GM19438 (cell line): ENCODE results near the gene LCK.
A peak's percentile ranks its signal among the peaks of the same experiment; 100 is the strongest.

ENCODE experiments used
- ATAC-seq: cut with Tn5 transposase; IDR thresholded peaks from one replicate; pipeline ENCODE4 v1.9.1; 2021; ENCODE audit warnings: low read depth; ENCODE audit not compliant: unreplicated experiment

LCK gene

DNA sequence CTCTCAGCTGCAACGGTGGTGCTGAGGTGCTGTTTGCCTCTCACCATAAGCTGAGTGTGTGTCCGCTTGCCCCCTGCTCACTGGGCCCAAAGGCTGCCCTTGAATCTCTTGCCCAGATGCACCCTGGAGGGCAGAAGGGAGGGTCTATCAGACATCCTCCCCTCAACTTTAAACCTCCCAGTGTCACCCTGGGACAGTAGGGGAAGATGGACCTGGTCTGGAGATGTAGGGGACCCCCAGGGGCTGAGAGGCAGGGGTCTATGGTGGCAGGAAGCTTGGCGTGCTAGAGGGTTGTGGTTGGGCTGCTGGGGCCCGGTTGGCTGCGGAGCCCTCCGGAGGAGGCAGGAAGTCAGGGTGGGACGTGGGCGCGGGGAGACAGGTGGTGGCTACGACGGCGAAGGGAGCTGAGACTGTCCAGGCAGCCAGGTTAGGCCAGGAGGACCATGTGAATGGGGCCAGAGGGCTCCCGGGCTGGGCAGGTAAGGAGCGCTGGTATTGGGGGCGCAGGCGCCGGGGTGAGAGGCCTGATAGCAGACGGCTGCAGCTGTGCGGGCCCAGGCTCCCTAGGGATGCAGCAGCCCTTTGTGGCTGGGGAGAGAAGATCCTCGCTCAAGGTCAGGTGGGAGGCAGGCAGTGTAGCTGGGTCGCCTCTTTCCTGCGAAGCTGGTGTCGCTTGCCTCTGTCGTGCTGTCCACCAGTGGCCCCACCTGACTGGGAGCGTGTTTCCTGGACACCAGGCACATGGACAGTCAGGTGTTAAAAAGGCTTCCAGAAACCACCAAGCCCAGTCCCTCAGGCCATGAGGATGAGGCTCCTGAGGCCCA is at the start of gene LCK:
TSS of gene LCK (plus strand) at position 373 of the 824 bp plus-strand sequence. CDS start 23,065 bp downstream, outside the sequence.
- no peak for ATAC-seq

DNA sequence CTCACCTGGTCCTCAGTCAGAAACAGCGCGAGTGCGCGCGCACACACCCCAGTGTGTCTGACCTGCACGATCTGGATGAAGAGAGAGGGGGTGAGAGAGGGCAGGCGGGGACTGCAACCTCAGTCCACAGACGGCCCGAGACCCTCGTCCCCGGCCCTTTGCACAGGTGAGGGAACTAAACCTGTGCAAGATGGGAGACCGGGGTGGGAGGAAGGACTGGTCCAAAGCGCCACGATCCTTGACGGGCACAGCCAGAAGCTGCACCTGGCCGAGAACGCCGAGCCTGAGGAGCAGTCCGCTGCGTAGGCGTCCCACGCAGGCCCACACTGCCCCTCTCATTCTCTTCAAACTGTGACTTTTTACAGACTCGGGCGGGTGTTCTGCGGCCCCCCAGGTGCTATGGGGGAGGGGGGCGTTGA is 46.1 kb upstream of the LCK start:
- ATAC-seq: no peak

DNA sequence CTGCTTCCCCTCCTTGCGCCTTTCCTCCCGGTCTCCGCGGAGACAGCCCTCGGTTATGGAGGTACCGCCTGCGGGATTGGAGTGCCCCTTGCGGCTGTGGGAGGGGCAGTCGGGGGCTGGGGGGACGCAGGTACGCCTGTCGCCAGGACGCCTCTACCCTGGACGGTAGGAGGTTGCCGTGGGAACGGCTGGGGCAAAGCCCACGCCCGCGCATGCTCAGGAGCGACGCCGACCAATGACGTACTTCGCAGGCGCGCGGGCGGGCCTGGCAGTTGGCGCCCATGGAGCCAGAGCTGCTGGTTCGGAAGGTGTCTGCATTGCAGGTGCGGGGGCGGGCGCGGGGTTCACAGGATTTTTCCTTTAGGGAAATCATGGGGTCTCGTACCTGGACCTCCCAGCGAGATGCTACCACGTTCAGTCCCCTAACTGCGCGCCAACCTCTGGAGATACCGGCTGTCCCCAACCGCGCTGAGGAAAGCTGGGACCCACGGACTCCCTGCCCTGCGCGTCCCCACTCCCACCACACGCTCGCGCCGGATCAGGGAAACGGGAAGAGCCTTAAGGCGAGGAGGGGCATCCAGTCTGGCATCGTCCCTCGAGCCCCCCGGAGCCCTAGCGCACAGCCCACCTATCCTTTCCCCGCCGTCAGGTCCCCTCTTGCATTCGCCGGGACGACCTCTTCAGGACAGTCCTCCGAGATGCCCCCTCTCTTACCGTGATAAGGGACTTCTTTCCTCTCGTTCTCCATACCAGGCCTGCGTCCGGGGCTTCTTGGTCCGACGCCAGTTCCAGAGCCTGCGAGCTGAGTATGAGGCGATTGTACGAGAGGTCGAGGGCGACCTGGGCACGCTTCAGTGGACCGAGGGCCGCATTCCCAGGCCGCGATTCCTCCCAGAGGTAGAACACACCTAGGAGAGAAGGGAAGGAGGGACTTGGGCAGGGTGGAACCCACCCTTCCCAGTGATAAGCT is 45.4 kb upstream of the LCK start, which contains the start of gene IQCC:
TSS of gene IQCC (plus strand) at position 271 of the 970 bp plus-strand sequence. CDS start at position 282, 11 bp downstream.
- no peak for ATAC-seq

DNA sequence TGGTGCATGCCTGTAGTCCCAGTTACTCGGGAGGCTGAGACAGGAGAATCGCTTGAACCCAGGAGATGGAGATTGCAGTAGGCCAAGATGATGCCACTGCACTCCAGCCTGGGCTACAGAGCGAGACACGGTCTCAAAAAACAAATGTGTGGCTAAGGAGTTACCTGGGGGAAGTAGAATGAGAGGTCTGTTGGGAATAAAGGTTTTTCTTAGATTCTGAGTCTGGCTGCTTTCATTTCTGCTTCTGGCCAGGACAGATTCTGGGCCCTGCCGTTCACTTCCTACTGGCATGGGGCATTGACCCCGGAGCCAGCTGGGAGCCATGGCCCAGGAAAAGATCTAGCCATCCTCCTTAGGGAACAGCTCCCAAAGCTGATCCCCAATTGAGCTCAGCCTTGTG is 42.6 kb upstream of the LCK start:
- no peak for ATAC-seq

DNA sequence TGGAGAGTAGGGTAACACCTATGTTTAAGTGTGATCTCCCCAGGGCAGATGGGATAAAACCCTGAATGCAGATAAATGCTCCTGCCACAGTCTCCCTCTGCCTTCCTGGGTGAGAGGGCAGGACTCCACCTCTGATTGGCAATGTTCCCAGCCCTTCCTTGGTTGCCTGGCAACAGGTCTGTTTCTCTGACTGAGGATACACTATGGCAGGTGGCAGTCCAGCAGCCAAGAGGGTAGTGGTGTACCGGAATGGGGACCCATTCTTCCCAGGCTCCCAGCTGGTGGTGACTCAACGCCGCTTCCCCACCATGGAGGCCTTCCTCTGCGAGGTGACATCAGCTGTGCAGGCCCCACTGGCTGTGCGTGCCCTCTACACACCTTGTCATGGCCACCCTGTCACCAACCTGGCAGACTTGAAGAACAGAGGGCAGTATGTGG is 42.2 kb upstream of the LCK start, which contains the start of gene DCDC2B:
TSS of gene DCDC2B (plus strand) at position 199 of the 438 bp plus-strand sequence. CDS start at position 204, 5 bp downstream.
- ATAC-seq: no peak

DNA sequence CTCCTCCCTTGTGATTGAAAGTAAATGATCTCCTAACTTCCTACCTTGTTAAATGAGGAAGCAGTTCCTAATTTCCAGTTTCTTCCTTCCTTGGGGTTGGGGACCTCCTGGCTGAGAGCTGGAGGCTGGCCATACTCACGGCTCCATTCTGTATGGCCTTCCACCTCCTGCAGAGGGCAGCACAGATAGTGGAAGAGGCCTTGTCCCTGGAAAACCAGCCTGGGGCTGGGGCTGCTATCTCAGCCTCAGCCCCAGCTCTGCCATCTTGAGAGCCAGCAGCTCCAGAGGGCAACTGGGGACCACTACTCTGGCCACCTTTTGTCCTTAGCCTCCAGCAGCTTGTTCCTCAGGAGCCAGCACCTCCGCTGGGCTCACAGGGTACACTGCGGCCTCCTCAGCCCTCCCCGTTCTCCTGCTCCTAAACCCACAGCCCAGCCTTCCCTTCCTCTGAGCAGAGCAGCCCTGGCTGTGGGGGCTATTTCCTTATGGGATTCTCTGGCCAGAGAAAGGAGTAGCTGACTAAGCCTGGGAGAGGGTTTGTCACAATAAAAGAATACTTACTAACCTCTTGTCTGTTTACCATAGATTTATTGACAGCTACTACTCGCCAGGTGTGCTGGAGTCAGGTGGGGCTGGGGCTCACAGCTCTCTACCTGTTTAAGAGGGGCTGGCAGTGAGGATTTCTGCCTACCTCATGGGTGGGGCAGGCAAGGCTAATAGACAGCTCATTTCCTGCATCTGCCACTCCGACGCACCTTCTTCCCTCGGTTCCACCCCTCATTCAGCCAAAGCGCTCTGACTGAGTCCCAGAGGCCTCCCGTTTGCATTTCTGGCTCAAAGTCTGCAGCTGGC is 35.2 kb upstream of the LCK start:
- no peak for ATAC-seq

DNA sequence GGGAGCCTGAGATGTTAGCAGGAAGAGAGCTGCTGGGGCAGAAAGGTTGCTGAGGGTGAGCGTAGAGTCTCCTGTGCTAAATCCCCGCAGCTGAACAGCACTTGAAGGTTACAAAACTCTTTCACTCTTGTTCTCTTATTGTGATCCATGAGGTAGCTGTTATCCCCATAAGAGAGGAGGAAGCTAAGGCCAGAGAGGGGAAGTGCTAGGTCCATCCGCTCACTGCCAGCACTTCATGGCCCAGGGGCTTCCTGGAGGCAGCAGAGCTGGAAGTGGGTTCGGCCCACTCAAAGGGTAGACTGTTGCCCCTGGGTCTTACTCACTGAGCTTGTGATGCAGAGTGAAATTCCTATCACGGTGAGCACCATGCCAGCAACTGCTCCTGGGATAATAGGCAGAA is 34.5 kb upstream of the LCK start:
- ATAC-seq: no peak

DNA sequence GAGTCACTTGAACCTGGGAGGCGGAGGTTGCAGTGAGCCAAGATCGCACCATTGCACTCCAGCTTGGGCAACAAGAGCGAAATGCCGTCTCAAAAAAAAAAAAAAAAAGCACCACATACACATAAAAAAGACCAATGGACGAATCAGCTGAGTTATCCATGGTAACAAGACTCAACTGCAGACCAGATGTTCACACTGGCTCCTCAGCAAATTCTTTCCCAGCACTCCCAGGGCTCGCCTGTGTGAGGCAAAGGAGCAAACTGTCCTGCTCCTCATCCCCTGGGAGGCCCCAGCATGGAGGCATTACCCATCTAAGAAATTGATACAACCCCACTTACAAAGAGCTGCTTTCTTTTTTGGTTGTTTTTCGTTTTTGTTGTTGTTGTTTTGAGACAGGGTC is 32.0 kb upstream of the LCK start:
- no peak for ATAC-seq

DNA sequence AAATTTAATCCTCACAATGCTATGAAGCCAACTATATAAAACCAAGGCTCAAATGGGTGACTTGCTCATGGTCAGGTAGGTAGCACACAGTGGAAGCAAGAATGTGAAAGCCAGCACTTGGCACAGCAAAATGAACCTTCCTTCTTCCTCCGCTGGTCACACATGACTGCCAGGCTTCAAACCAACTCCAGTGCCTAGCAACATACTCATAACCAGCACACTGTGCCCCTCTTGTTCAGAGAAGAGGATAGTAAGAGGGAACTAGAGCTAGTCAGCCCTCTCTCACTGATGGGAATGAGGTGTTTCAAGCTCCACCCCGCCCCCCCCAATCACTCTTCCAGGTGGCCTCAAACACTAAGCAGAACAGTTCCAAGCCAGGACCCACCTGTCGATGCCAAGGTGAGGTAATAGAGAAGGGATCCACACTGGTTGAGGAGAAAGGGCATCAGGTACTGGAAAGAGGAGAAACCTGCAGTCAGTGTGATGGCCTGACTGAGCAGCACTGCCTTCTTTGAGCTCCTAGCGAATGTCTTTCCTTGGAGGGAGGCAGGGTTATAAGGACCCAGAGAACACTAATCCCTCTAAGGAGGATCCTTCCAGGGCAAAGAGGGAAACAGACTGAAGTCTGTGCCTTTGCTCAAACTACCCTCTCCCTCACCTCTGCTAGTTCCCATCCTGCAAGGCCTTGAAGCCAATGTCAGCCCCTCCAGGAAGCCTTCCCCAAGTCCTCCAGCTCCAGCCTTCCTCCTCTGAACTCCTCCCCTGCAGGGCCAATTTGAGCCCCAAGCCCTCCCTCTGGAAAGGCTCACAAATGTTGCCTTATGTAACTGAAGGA is 30.1 kb upstream of the LCK start:
- ATAC-seq: no peak

DNA sequence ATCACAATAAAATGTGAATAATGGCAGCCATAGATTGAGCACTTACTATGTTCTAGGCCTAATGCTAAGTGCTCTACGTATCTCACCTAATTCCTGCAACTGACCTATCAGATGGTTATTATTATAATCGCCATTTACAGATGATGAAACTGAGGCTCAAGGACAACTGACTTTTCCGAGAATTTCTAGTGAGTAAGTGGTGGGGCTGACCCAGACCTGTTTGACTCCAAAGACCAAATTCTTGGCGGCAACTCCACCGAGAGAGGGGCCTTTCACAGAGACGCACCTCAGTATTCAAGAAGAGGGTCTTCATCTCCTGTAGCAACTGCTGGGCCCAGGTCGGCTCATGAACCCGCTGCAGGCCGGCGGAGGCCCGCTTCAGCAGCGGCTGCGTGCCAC is 29.5 kb upstream of the LCK start:
- ATAC-seq: no peak

DNA sequence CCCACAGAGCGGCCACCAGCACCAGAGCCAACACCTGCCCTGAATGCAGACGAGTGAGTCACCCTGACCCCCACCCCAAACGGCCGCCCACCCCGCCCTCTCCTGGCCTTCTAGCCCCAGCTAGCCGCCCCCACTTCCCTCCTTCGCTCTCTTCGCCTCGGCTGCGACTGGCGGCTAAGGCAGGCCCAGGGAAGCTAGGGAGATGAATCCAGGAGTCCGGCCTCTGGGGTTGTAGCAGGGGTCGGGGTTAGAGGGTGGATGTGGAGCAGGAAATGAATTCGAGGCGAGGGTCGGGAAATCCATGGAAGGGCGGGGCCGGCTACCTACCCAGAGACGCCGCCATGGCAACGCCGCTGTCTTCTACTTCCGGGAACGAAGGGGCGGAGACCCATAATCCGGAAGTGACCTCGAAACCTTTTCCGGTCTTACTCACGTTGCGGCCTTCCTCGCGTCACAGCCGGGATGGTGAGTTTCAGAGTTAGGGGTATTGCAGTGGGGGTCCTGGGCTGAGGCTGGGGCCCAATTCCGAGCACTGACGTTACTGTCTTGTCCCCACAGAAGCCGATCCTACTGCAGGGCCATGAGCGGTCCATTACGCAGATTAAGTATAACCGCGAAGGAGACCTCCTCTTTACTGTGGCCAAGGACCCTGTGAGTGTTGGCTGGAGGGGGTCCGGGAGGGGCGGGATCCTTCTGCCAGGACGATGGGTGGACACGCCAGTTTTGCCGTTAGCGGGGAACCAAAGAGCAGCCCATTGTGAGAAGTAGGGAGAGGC is 28.9 kb upstream of the LCK start, which contains the start of the genes EIF3I and TMEM234:
TSS of gene EIF3I (plus strand) at position 428 of the 776 bp plus-strand sequence. CDS start at position 463, 35 bp downstream.
TSS of gene TMEM234 (minus strand) at position 374 of the 776 bp plus-strand sequence. CDS start at position 343, 31 bp downstream.
- ATAC-seq: peak; percentile 94

DNA sequence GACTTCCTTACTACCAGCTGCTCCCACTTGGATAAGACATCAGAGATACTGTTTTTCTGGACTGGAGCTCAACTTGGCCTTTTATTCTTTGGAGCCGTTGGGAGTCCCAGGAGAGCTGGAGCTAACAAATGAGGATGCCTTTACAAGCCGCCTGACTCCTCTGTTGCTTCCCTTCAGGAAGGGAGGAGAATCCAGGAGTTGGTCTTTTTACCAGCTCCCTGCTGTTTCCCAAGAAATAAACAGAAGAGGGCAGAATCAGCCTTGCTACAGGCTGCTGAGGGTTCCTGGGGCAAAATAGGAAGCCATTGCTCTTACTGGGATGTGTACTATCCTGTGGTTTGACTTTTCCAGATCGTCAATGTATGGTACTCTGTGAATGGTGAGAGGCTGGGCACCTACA is 27.4 kb upstream of the LCK start:
- ATAC-seq: no peak

DNA sequence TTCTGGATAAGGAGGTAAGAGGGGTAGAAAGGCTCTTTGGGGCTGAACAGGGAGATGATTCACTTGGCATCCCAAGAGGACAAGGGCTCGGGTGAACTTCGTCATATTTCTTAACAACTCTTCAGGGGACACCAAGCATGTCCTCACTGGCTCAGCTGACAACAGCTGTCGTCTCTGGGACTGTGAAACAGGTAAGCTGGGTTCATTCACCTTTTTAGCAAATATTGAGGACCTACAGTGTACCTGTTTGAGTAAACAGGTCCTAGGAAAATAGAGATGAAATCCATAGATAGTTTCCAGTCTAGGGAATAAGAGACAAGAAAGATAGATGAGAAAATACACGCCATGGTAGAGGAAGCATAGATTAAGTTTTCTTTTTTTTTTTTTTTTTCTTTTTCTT is 26.8 kb upstream of the LCK start:
- ATAC-seq: no peak

DNA sequence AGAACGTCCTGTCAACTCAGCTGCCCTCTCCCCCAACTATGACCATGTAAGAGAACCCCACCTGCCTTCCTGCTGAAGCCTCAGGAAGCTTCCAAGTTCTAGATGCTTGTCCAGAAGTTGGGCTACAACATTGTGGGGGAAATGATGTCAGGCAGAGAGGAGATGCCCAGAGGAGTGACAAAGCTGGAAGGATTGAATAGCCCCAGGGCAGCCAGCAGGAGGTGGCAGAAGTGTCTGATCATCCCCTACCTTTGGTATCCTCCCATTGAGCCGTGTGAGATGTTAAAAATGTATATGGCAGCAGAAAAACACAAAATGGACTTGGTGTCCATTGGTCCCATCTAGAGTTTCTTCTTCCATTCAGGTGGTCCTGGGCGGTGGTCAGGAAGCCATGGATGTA is 22.3 kb upstream of the LCK start:
- ATAC-seq: no peak

DNA sequence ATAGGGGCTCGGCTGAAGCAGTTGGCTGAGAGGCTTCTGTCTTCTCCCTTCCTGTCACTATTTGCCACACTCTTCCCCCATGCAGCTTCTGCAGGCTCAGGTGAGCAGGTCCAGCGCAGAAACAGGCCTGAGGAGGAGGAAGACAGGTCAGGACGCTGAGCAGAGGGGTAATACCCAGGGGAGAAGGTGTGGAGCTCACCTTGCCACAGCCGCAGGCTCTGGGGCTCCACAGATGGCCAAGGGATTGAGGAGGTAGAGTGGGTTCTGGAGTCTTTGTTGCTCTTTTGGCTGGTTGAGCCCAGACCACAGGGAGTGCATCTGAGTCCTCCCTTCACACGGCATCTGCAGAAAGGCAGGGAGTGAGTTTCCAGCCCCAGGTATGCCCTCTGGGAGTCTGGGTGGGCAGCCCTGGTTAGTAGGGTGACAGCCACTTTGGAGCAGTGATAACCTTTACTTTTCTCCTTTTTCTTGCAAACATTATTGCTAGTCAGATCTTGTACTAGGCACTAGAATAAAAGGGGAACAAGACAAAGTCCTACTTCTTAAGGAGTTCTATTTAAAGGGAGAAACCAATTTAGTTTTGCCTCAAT is 19.1 kb upstream of the LCK start:
- no peak for ATAC-seq

DNA sequence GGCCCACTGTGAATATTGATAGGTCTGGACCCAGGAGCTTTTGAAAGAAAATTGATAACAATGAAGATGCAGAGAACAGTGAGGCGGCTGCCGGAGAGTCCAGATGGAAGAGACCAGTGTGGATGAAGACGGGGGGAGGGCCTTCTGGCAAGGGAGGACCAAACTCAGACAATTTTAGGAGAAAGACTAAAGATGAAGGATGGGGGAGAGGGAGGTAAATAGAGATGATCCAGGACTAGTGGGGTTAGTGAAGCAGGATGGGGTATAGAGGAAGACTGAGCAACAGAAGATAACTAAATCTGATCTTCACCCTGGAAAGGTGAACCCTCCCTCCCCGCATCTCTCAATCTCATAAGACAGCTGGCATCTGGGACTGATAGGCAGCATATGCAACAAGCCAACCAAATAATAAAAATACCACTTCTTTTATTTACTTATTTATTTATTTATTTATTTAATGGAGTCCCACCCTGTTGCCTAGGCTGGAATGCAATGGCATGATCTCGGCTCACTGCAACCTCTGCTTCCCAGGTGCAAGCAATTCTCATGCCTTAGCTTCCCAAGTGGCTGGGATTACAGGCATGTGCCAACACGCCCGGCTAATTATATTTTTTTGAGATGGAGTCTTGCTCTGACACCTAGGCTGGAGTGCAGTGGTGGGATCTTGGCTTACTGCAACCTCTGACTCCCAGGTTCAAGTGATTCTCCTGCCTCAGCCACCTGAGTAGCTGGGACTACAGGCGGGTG is 18.3 kb upstream of the LCK start:
- no peak for ATAC-seq

DNA sequence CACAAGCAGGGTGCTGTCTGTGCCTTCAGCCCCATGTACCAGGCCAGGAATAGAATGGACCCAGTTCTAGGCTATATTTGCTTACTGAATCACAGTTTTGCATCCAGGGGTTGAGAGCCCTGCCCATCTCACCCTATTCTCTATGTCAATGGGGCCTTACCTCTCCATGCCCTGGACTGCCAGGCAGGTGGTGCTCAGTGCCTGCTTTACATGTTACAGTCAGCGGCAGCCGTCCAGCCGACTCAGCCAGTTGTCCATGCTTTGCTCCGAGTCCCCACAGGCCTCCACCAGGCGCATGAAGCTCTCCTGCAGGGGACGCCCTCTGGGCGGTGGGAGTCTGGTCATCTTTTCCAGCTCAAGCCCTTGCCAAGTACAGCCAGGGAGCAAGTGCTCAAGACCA is 16.3 kb upstream of the LCK start:
- ATAC-seq: no peak
